HepG2 (cell line): ENCODE measurements around the gene BCL2. TPM values are rescaled to one million over a fixed set of nuclear protein-coding genes. Genes with fewer than 3 reads are reported as not detected.

Experiments
- ATAC-seq: fragments of 200-7000 bp; cut with Tn5 transposase; 3 replicates; pipeline ENCODE4 v1.9.1; 2020; ENCODE audit warnings: mild to moderate bottlenecking, moderate library complexity
- BruUV-seq: library from RNA; stranded (reverse); fragments of 400-500 nt; replicated peaks from 2 replicates; lab custom pipeline; 2021; lab: Mats Ljungman, UMichigan
- CTCF ChIA-PET: fragments of 300-600 bp; formaldehyde crosslinking; extraction: SDS; loops from one replicate; lab custom pipeline; 2021; ENCODE audit warnings: low total read pairs, inconsistent platforms, low intra/inter-chr PET ratio; lab: Yijun Ruan, JAX
- POLR2A ChIA-PET: fragments of 350-600 bp; sonication (Branson Sonifier 250); formaldehyde crosslinking; loops from one replicate; lab custom pipeline; 2020; ENCODE audit warnings: antibody characterized with exemption, inconsistent platforms; lab: Yijun Ruan, JAX
- DNase-seq: peaks from one replicate; pipeline ENCODE4 v3.0.0-alpha.2; 2015; ENCODE audit warnings: low spot score
- FAIRE-seq: peaks from 3 replicates; lab custom pipeline; 2011; peaks lifted over from hg19 to GRCh38; lab: Jason Lieb, UNC
- H2AFZ ChIP-seq: one replicate; pipeline ENCODE4 v1.6.1; 2011; ENCODE audit warnings: low read length, inconsistent platforms
- H3K27ac ChIP-seq: fragments of 300-600 bp; 3 replicates; pipeline ENCODE4 v1.8.0; 2011; ENCODE audit warnings: mixed run types, mild to moderate bottlenecking, mixed read lengths, low read length, inconsistent platforms; ENCODE audit not compliant: insufficient read depth; ENCODE audit errors: extremely low read length
- H3K27me3 ChIP-seq, 2 experiments: fragments of 200-600 bp in 1 of 2; 2 replicates in 1 of 2; 3 replicates in 1 of 2; pipeline versions ENCODE4 v1.6.0 to v1.8.0; 2011; ENCODE audit warnings: low read length in 2 of 2, mild to moderate bottlenecking in 2 of 2, moderate library complexity in 2 of 2, inconsistent platforms in 1 of 2; ENCODE audit not compliant: insufficient read depth in 2 of 2, control insufficient read depth in 1 of 2
- H3K36me3 ChIP-seq, 2 experiments: fragments of 200-600 bp in 1 of 2; replicated peaks in 1 of 2; 2 replicates in 1 of 2; 3 replicates in 1 of 2; pipeline versions ENCODE4 v1.5.1 to v1.8.0; 2011; ENCODE audit warnings: low read length in 2 of 2, inconsistent platforms in 1 of 2; ENCODE audit not compliant: insufficient read depth in 2 of 2, control insufficient read depth in 1 of 2
- H3K4me1 ChIP-seq: 2 replicates; pipeline ENCODE4 v1.5.1; 2012; ENCODE audit warnings: low read length, inconsistent platforms; ENCODE audit not compliant: insufficient read depth
- H3K4me2 ChIP-seq: 2 replicates; pipeline ENCODE4 v1.6.0; 2011; ENCODE audit warnings: low read depth, low read length, inconsistent platforms
- H3K4me3 ChIP-seq, 3 experiments: fragments of 200-600 bp in 1 of 3; sonication (generic), shearing (Covaris generic) in 1 of 3; replicated peaks in 1 of 3; 2 replicates each; pipeline ENCODE4 v1.5.1; 2011 to 2016; ENCODE audit warnings: low read length in 3 of 3, inconsistent platforms in 2 of 3, low read depth in 2 of 3, mild to moderate bottlenecking in 2 of 3, control low read depth in 1 of 3, mixed read lengths in 1 of 3; ENCODE audit not compliant: insufficient read depth in 1 of 3
- H3K79me2 ChIP-seq: one replicate; pipeline ENCODE4 v1.6.1; 2011; ENCODE audit warnings: low read length, inconsistent platforms; ENCODE audit not compliant: insufficient read depth
- H3K9ac ChIP-seq: 2 replicates; pipeline ENCODE4 v1.6.0; 2011; ENCODE audit warnings: mild to moderate bottlenecking, low read depth, low read length, inconsistent platforms; ENCODE audit not compliant: insufficient read depth
- H3K9me3 ChIP-seq: 2 replicates; pipeline ENCODE4 v1.5.1; 2012; ENCODE audit warnings: mild to moderate bottlenecking, low read length
- H4K20me1 ChIP-seq: 2 replicates; pipeline ENCODE4 v1.6.0; 2011; ENCODE audit warnings: inconsistent platforms, mild to moderate bottlenecking, low read length, moderate library complexity; ENCODE audit not compliant: insufficient read depth
- BRCA1 ChIP-seq: sonication (generic); formaldehyde crosslinking; IDR thresholded peaks from 2 replicates; pipeline ENCODE4 v1.4.0; 2020; ENCODE audit warnings: missing genetic modification reagents
- CCAR2 ChIP-seq: fragments of 200-400 bp; formaldehyde crosslinking; optimal IDR thresholded peaks from 2 replicates; pipeline ENCODE3; 2018; ENCODE audit warnings: low read depth, mild to moderate bottlenecking, low read length, moderate library complexity
- GATAD2A ChIP-seq: IDR thresholded peaks from 2 replicates; pipeline ENCODE4 v1.6.1; 2016
- HNRNPLL ChIP-seq: fragments of 200-400 bp; formaldehyde crosslinking; IDR thresholded peaks from 2 replicates; pipeline ENCODE4 v1.6.1; 2017; ENCODE audit warnings: mild to moderate bottlenecking, low read depth, low read length; ENCODE audit not compliant: poor library complexity, severe bottlenecking
- HOXD1 ChIP-seq: sonication (generic); formaldehyde crosslinking; IDR thresholded peaks from 2 replicates; pipeline ENCODE4 v1.5.0; 2020; ENCODE audit warnings: missing genetic modification reagents
- KAT2B ChIP-seq: fragments of 150-350 bp; IDR thresholded peaks from 2 replicates; pipeline ENCODE4 v1.6.1; 2014; ENCODE audit warnings: low read depth, low read length, borderline replicate concordance
- NFE2L1 ChIP-seq: sonication (generic); formaldehyde crosslinking; IDR thresholded peaks from 2 replicates; pipeline ENCODE4 v1.4.0; 2020; ENCODE audit warnings: missing genetic modification reagents, mild to moderate bottlenecking, borderline replicate concordance
- SOX5 ChIP-seq: IDR thresholded peaks from 2 replicates; pipeline ENCODE4 v1.6.1; 2016; ENCODE audit warnings: borderline replicate concordance
- ZBTB1 ChIP-seq: sonication (generic); formaldehyde crosslinking; IDR thresholded peaks from 2 replicates; pipeline ENCODE4 v1.4.0; 2020; ENCODE audit warnings: missing genetic modification reagents, borderline replicate concordance
- ZNF224 ChIP-seq: sonication (generic); formaldehyde crosslinking; IDR thresholded peaks from 2 replicates; pipeline ENCODE4 v1.5.0; 2020; ENCODE audit warnings: mild to moderate bottlenecking, missing genetic modification reagents
- ZNF3 ChIP-seq: IDR thresholded peaks from 2 replicates; pipeline ENCODE4 v1.7.0; 2017; ENCODE audit warnings: inconsistent platforms
- ZNF441 ChIP-seq: sonication (generic); formaldehyde crosslinking; IDR thresholded peaks from 2 replicates; pipeline ENCODE4 v1.7.0; 2021; ENCODE audit warnings: missing genetic modification reagents, borderline replicate concordance
- ZNF614 ChIP-seq: IDR thresholded peaks from 2 replicates; pipeline ENCODE4 v1.6.1; 2018; ENCODE audit warnings: missing biosample characterization, missing genetic modification reagents, inconsistent platforms, borderline replicate concordance
- ZNF639 ChIP-seq: conservative IDR thresholded peaks from 2 replicates; pipeline ENCODE4 v1.6.1; 2018; ENCODE audit warnings: missing genetic modification reagents
- WGBS: methylation state at CpG from one replicate; pipeline ENCODE4 v1.1.6; 2017; ENCODE audit warnings: low lambda C conversion rate; 5-methylcytosine and 5-hydroxymethylcytosine counted together
- in situ Hi-C: cut with HindIII; loops from 2 replicates; pipeline ENCODE4 v1.10.0; 2017; ENCODE audit warnings: low pct_unique_long_range_greater_than_20kb; ENCODE audit not compliant: extremely low pct_ligation_motif_present
- intact Hi-C: fragments of 100-400 bp; cut with micrococcal nuclease; formaldehyde crosslinking; loops from one replicate; pipeline ENCODE4 v1.10.0; 2022; ENCODE audit not compliant: unreplicated experiment
- polyA plus RNA-seq, 8 experiments: library from polyadenylated mRNA; depleted of rRNA in 3 of 8; stranded (reverse) in 7 of 8; unstranded in 1 of 8; fragments of >200 nt; fragmentation: Illumina TruSeq in 4 of 8; extraction: Trizol in 4 of 8; gene quantifications; 2 replicates each; pipeline versions ENCODE4 v1.2.1 to v1.2.3, GENCODE V29; 2011 to 2016; ENCODE audit warnings: low read depth in 4 of 8, missing spikeins in 1 of 8, mixed read lengths in 1 of 8; ENCODE audit not compliant: insufficient read depth in 1 of 8
- total RNA-seq, 5 experiments: library from RNA; depleted of rRNA; stranded (reverse); fragments of >200 nt; fragmentation: Illumina TruSeq; extraction: Trizol; gene quantifications; 2 replicates each; pipeline ENCODE4 v1.2.3, GENCODE V29; 2016; ENCODE audit warnings: low read depth in 1 of 5
- TF ChIP-seq, protein P1 (sequence below): sonication (generic); formaldehyde crosslinking; IDR thresholded peaks from 2 replicates; pipeline ENCODE4 v1.4.0; 2020; ENCODE audit warnings: missing genetic modification reagents, mild to moderate bottlenecking, borderline replicate concordance

Gene BCL2
- total and polyA plus RNA-seq, 2 of the 13 experiments (the other 11 are each of a cell fraction or from before 2014, with no cell fraction given) = 0.07 to 0.53 TPM

- no peak for TF ChIP-seq ZNF639
Measured at GRCh38 chr18:63265326-63265725, 54.2 kb downstream of the BCL2 start (continued).

DNA sequence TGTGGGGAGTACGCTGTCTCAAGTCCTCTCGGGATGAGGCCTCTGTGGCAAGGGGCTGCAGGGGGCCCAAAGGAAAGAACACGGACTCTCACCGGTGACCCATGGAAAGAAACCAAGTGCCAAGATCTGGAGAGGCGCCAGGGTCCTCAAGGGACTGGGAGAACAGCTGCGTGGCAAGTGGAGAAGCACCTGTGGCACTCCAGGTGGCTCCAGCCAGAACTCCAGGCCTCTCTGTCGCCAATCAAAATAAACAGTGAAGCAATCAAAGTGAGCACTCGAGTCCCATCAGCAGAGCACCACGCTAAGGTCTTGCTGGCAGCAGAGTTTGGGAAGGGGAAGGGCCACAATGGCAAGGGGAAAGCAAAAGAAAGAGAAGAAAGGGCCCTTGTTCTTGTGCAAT lies 54.7 kb downstream of the BCL2 start:
- ChIA-PET POLR2A (no interaction called here), CTCF (no interaction called here)
- BruUV-seq = no TSS peak
- in situ Hi-C loops (no loop called here), intact Hi-C loops (no loop called here)
- H3K4me3 ChIP-seq = no peak overlapping the region
- DNase-seq = no peak
- H2AFZ ChIP-seq = no peak overlapping the region
- H3K36me3 ChIP-seq = no peaks in the 10 kb centered on the region
- TF ChIP-seq ZNF614 (CRISPR knock-in tag) = no peak
- no peak for TF ChIP-seq GATAD2A (CRISPR knock-in tag)
- no peak for TF ChIP-seq ZBTB1
- TF ChIP-seq ZNF224 (CRISPR knock-in tag) = no peak
- TF ChIP-seq, protein P1, sequence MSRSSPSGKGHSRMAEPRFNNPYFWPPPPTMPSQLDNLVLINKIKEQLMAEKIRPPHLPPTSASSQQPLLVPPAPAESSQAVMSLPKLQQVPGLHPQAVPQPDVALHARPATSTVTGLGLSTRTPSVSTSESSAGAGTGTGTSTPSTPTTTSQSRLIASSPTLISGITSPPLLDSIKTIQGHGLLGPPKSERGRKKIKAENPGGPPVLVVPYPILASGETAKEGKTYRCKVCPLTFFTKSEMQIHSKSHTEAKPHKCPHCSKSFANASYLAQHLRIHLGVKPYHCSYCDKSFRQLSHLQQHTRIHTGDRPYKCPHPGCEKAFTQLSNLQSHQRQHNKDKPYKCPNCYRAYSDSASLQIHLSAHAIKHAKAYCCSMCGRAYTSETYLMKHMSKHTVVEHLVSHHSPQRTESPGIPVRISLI (CRISPR knock-in tag) = no peak
- no peak for TF ChIP-seq KAT2B
- no peak for TF ChIP-seq NFE2L1 (CRISPR knock-in tag)
- no peak for TF ChIP-seq ZNF3 (CRISPR knock-in tag)
- TF ChIP-seq BRCA1 (CRISPR knock-in tag) = no peak
- no peak for TF ChIP-seq HNRNPLL
- no peak for TF ChIP-seq SOX5 (CRISPR knock-in tag)
- TF ChIP-seq HOXD1 (CRISPR knock-in tag) = no peak
- no peak for TF ChIP-seq CCAR2
- no peak for TF ChIP-seq ZNF441 (CRISPR knock-in tag)
- TF ChIP-seq, all 625 proteins: peak for 0
- Histone ChIP-seq H3K9me3 (no peaks in the 10 kb centered on the region), H3K4me1 (no peaks in the 10 kb centered on the region), H3K79me2 (no peaks in the 10 kb centered on the region), H3K9ac (no peak overlapping the region), H3K27ac (no peak overlapping the region), H3K4me2 (no peak overlapping the region), H4K20me1 (no peaks in the 10 kb centered on the region), H3K27me3 (no peaks in the 10 kb centered on the region; a peak in 1 of 5 replicates)
- ATAC-seq (no peak), FAIRE-seq (no peak)
- 18% methylated on average over 9 of the region's 9 CpGs for WGBS
